HG03442 (cell line): ENCODE measurements around the gene SLF2.

Experiments
- ATAC-seq: cut with Tn5 transposase; IDR thresholded peaks from one replicate; pipeline ENCODE4 v1.9.1; 2021; ENCODE audit warnings: mild to moderate bottlenecking, moderate library complexity; ENCODE audit not compliant: unreplicated experiment

Gene SLF2

DNA sequence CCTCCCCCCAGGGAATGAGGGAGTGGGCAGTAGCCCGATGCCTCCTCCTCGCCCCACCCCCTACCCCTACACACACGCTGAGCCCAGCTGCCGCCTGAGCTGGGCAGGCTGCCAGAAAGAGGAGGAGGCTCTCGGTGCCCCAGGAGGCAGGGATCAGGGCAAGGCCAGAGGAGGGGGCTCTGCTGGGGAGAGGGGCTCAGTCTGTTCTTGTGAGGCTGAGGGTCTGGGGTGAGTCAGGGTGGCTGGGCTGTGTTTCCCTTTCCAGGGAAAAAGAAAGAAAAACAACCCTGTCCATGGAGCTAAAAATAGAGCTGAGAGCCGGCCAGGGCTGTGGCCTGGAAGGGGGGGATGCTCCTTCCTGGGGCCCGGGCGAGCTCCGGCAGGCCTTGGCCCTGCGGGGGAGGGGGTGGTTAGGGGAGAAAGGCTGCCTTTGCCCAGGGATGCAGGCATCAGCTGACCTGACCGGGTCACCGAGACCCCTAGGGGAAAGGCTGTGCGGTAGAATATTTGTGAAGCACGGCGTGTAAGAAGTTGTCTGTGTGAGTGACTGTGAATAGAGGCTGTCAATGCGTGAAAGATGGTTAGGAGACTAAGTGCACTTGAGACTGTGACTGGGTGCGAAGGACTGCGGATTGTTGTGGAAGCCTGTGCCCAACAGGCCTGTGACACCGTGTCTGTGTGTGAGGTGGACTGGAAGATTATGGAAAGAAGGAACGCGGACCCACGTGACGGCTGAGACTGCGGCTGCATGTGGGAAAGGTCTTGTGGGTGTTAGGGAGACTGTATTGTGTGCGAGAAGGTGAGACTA is 85.6 kb downstream of the SLF2 start:
- ATAC-seq: no peak

DNA sequence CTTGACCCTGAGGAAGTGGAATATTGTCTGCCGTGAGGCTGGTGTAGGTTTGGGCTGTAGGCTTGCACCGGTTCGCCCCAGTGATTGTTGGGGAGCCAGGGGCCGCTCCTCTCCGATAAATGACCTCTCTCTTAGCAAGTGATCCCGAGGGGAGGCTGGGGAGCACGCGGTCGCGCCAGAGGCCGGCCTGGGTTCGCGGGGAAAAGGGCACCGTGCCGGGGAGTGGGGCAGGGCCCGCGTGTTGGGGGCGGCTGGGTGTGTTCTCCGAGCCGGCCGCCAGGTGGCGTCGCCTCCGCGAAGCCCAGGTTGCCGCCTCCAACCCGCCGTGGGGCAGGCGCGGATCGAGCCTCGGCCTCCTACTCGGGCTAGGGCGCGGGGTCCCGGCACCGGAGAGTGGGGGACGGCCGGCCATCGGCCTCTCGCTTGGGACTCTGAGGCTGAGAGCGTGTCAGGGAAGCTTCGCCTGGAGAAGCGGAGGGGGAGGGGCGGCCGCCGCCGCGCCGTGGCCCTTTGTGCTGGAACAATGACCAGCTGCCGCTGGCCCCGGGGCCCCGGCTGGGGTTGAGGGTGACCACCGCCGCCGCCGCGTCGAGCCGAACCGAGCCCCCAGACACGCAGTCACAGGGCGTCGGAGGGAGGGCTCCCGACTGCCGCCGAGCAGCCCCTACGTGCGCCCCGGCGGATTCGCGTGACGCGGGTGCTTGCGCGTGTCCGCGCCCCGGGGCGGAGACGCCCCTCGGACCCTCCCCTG is 86.4 kb downstream of the SLF2 start:
- ATAC-seq: peak; percentile 44

DNA sequence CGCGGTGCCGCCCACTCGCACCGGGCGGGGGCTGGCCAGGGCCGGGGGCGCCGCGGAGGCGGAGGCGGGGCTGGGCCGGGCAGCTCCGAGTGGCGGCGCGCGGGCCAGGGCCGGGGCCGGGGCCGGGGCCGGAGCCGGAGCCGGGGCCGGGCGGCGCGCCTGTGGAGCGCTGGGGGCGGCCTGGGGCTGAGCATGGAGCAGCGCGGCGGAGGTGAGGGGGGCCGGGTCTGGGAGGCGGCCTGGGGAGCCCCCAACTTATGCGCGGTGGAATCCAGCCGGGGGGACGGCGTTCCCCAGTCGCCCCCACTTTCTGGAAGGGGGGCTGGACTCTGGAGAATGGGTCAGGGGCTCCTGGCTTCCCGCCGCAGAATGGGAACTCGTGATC is 87.0 kb downstream of the SLF2 start, which contains the start of gene LZTS2:
LZTS2 (plus strand) TSS at position 67 of the 385 bp plus-strand sequence. CDS start 2,731 bp downstream, outside the sequence.
- ATAC-seq: no peak

DNA sequence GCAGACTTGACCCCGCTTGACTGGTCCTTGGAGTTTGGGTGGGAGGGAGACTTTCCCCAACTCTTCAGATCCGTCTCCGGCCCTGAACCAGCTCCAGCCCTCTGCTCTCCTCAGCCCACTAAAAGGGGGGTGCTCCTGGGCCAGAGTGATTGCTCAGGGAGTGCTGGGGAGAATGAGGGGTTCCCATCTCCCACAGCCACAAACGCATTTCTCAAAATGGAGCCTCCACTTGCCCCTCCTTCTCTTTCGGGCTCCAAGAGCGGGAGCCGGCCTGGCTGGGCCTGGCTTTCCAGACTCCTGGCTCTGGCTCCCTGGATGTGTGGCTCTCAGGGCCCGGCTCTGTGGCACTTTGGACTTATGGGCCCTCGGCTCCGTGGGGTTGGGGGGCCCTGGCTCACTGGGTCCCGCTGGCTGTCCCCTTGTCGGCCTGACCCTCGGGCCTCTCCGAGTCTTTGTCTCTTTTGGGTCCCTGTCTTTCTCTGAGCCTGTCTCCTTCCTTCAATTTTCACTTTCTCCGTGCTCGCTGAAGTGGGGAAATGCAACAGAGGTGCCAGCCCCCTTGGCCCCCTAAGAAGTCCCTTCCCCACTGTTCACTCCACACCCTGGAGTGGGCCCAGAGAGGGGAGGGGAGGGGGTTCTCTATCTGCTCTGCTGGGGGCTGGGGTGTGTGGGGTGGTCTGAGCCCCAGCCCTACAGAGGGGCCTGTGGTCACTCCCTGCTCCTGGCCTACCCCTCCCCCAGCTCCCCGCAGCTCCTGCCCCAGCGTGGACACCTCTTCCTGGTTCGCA is 87.6 kb downstream of the SLF2 start:
- ATAC-seq: no peak

DNA sequence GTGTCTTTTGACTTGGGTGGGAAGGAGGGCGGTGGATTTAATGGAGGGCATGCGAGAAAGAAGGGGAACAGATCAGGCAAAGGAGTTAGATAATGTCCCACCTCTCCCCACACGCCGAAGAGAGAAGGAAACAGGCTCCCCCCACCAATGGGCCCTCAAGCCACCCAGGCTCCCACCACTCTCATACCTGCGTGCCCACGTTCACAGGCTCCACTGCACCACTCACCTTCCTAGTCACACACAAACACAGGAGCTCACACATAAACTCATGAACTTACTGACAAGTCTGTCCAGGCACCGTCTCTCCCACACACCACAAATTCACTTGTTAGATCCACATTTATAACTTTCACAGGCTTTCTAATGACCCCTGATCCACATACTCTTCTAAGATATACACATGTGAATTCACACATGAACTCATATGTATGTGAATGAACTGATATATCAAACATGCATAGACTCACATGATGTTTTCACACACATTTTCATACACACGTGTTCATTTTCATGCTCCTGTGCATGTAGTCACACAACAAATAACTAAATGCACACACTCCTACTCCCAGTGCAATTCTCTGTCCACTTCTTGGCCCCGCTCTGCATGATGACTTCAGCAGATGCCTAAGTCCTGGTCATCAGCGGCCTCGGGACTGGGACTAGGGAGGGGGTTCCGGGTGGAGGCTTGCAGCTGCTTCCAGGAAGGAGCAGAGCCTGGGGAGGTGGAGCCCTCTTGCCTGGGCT is 88.3 kb downstream of the SLF2 start:
- ATAC-seq: no peak

DNA sequence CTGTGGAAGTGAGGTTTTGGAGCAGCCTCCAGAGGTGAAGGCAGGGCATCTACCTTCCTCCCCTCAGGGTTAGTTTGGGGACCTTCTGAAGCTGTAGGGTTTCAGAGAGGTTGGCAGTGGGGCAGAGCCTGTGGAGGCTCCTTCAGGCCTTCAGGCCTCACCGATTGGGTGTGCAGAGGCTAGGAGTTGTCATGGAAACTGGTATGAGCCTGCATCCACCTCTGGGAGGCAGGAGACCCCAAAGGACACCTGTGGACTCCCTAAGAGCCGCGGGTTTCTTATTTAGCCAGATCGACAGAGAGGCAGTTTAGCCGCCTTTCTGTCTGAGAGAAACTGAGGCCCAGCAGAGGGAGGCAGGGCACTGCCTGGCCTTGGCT is 88.9 kb downstream of the SLF2 start:
- no peak for ATAC-seq

DNA sequence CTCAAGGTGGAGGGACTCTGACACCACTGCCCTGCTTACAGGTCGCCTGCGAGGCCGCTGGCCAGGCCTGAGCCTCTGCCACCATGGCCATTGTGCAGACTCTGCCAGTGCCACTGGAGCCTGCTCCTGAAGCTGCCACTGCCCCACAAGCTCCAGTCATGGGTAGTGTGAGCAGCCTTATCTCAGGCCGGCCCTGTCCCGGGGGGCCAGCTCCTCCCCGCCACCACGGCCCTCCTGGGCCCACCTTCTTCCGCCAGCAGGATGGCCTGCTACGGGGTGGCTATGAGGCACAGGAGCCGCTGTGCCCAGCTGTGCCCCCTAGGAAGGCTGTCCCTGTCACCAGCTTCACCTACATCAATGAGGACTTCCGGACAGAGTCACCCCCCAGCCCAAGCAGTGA is 89.7 kb downstream of the SLF2 start:
- ATAC-seq: no peak

DNA sequence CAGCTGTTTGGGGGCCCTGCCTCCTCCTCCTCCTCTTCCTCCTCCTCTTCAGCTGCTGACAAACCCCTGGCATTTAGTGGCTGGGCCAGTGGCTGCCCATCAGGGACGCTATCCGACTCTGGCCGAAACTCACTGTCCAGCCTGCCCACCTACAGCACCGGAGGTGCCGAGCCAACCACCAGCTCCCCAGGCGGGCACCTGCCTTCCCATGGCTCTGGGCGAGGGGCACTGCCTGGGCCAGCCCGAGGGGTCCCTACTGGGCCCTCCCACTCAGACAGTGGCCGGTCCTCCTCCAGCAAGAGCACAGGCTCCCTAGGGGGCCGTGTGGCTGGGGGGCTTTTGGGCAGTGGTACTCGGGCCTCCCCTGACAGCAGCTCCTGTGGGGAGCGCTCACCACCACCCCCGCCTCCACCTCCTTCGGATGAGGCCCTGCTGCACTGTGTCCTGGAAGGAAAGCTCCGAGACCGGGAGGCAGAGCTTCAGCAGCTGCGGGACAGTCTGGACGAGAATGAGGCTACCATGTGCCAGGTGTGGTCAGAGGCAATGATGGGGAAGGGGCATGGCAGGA is 91.0 kb downstream of the SLF2 start:
- no peak for ATAC-seq

DNA sequence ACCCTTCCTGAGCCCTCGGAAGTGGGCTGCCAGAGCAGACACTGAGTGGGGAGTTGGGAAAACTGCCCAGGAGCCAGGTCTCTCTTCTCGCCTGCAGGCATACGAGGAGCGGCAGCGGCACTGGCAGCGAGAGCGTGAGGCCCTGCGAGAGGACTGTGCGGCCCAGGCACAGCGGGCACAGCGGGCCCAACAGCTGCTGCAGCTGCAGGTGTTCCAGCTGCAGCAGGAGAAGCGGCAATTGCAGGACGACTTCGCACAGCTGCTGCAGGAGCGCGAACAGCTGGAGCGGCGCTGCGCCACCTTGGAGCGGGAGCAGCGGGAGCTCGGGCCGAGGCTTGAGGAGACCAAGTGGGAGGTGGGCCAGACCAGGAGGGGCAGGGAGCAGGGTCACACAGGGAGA is 92.6 kb downstream of the SLF2 start:
- no peak for ATAC-seq

DNA sequence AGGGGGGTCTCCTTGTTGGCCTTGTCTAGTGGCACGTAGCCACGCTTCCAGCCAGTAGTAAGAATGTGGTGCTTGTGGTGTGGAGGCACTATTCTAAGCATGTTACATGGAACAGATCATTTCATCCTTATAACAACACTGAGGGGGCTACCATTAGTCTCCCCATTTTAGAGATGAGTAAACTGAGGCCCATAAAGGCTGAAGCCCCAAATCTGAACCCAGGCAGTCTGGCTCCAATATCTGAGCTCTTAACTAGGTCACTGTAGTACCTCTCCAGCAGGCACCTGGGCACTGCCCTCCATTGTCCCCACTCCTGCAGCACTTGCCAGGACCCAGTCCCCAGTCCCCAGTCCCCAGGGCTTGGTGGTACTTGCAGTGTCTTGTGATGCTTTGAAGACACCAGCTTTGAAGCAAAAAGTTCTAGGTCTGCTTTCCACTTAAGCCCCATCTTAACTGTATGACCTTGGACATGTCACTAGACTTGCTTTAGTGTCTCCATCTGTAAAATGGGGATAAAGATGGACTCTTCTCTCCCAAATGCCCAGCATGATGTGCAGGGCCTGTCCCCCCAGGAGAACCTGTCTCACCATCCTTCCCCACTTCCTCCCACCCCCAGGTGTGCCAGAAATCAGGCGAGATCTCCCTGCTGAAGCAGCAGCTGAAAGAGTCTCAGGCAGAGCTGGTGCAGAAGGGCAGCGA is 93.3 kb downstream of the SLF2 start:
- no peak for ATAC-seq

DNA sequence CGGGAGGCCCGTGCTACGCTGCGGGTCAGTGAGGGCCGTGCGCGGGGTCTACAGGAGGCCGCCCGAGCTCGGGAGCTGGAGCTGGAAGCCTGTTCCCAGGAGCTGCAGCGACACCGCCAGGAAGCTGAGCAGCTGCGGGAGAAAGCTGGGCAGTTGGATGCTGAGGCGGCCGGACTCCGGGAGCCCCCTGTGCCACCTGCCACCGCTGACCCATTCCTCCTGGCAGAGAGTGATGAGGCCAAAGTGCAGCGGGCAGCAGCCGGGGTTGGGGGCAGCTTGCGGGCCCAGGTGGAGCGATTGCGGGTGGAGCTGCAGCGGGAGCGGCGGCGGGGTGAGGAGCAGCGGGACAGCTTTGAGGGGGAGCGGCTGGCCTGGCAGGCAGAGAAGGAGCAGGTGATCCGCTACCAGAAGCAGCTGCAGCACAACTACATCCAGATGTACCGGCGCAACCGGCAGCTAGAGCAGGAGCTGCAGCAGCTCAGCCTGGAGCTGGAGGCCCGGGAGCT is 93.9 kb downstream of the SLF2 start:
- no peak for ATAC-seq

DNA sequence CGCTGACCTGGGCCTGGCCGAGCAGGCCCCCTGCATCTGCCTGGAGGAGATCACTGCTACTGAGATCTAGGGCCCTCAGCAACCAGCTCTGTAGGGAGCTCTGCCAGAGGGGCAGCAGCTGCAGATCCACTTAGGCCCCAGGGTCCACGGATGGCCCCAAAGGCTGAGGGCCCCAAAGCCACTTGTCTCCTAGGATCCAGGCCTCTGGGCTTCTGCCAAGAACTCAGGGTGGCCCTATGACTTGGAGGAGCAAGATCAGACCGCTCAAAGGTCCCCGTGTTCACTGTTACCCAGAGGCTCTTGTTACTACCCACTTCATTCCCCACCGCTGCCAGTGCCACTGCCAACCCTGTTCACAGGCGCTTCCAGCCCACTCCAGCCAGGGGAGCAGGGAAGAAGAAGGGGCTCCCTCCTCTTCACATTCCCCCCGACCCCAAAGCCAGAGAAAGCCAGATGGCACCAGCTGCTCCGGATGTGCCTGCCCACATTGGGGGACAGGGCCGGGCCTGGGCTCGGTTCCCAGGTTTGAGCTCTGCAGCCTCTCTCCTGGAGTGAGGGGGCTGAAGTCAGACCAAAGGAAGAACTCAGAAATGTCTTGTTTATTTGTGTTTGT is 94.4 kb downstream of the SLF2 start:
- ATAC-seq: no peak

DNA sequence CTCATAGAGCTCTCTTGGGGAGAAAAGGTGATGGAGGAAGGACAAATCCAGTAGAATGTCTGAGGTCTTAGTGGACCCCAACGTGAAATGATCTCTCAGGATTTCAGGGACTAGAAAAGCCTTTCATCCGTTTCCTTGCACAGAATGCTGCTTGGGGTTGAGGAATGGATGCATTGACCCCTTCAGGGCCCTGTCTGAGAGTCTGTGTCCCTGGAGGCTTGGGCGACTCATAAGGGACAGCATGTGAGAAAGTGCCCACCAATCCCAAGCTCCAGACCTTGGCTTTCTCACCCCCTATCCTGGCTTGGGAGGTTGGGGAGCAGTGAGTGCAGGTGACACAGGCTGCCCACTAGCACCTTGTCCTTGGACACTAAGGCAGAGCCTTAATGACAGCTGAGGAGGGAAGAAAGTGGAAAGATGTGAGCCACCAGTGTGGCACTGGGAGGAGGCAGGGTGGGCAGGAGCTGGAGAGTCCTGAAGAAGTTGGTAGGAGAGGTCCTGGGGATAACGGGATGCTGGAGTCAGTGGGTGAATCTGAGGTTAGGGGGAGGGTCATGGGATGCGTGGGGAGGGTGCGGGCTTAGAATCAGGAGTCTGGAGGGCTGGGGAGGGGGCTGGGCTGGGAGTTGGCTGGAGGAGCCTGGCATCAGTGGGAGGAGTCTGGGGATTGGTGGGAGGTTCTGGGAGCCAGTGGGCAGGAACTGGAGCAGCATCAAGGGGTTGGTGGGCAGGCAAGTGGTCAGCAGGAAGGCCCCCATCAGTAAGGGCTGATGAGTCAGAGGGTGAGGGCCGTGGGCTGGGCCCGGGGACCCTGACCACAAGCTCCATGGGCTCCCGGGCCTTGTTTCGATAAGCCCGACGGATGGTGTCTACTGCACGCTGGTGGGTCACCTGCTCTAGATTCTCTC is 95.4 kb downstream of the SLF2 start:
- no peak for ATAC-seq

DNA sequence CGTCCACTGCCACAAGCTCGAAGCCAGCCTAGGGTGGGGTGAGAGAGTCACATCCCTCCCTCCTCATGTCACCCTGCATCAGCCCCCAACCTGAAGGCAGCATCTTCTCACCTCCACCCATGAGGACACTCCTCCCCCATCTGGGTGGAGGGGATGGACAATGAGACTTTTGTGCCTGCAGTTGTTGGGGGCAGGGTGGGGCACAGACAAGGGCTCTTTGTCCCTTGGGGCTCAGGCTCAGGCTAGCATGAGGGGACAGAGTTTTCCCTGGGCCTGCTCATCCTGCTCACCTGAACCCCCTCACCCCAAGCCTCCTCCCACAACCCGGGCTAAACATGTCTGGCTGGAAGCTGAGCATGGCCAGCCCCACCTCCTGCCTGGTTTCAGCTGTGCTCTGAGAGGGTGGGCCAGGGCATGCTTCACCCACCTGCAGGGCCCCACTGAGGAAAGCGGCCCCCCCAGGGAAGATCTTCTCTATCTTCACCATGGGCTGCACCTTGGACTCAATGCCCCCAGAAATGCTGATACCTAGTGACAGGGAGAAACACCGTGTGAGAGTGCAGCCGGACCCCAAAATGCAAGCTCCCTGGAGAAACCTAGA is 96.2 kb downstream of the SLF2 start:
- ATAC-seq: no peak

DNA sequence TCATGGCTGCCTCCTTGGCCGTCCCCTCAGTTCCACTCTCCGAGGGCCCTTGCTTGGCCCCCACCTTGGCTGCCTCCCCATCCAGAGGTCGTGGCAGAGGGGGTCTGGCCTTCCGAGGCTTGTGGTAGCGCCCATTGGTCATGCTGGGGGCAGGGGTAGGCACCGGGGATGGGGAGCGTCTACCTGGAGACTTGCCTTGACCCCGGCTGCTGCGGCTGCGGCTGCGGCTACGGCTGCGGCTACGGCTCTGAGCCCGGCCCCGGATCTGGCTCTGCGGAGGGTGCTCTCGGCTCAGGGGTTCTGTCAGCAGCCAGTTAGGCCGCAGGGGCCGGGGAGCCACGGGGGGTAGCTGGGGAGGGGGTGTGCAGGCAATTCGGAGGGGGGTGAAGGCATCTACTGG is 97.6 kb downstream of the SLF2 start:
- no peak for ATAC-seq

DNA sequence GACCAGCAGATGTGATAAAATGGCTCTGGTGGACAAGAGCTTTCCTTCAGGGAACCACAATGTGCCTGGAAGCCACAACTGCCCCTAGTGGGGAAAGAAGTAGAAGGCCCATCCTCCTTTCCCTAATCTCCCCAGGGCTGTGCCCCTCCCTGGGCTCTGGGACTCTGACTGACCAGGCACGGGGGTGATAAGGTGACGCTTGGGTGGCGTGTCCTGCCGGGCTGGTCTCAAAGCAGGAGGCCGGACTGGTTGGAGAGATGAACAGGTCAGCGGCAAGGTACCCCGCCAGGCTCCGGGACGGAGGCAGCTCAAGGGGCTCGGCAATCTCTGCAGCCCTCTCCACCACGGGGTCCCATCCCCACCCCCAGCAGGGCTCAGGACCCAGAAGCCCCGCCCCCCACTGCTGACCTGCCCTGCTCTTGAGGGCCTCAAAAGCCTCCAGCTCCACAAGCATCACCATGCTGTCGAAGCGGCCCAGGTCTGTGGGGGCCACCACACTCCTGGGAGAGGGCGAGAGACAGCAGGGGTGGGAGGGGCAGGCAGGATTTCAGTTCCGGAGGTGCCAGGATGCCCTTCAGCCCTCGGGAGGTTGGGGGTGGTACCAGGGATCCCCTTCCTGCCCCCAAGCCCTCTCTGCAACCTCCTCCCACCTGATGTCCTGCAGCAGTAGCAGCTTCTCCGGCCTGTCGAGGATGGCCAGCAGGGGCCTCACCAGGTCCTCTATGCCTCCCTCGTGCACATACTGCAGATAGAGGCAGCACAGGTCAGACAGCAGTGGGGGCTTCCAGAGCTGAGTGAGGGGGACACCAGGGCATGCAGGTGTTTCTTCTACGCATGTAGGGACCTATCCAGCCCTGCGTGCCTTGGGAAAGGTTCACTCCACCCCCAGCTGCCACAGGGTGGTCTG is 99.0 kb downstream of the SLF2 start:
- no peak for ATAC-seq
